ENCODE results near the gene FBXO9.

FBXO9 gene

GRCh38 chr6:53095716-53096115 is 30.5 kb downstream of the FBXO9 start:
- no peak for DNase-seq

- no peak for DNase-seq
Observed at GRCh38 chr6:53100561-53100960, 35.4 kb downstream of the FBXO9 start.

- DNase-seq = no peak
Observed at GRCh38 chr6:53101006-53101405, 35.8 kb downstream of the FBXO9 start.

- no peak for DNase-seq
Observed at GRCh38 chr6:53103993-53104675, 38.9 kb downstream of the FBXO9 start.

- DNase-seq = no peak
Observed at GRCh38 chr6:53104916-53105315, 39.7 kb downstream of the FBXO9 start.

GRCh38 chr6:53107091-53107490 is 41.9 kb downstream of the FBXO9 start:
- no peak for DNase-seq

- no peak for DNase-seq
Observed at GRCh38 chr6:53109612-53110011, 44.4 kb downstream of the FBXO9 start.

- DNase-seq = no peak
Observed at GRCh38 chr6:53111865-53112264, 46.7 kb downstream of the FBXO9 start.

GRCh38 chr6:53112404-53112803 is 47.2 kb downstream of the FBXO9 start:
- no peak for DNase-seq

GRCh38 chr6:53112871-53113270 is 47.7 kb downstream of the FBXO9 start:
- DNase-seq = no peak

GRCh38 chr6:53113742-53114141 is 48.5 kb downstream of the FBXO9 start:
- DNase-seq = no peak

- no peak for DNase-seq
Observed at GRCh38 chr6:53115113-53115512, 49.9 kb downstream of the FBXO9 start.

- DNase-seq = no peak
Observed at GRCh38 chr6:53115741-53116140, 50.5 kb downstream of the FBXO9 start.

- no peak for DNase-seq
Observed at GRCh38 chr6:53119349-53119748, 54.1 kb downstream of the FBXO9 start.

GRCh38 chr6:53119772-53120409 is 54.7 kb downstream of the FBXO9 start:
- DNase-seq = no peak

- no peak for DNase-seq
Observed at GRCh38 chr6:53124131-53124800, 59.1 kb downstream of the FBXO9 start.

- no peak for DNase-seq
Observed at GRCh38 chr6:53125276-53125675, 60.1 kb downstream of the FBXO9 start.

- no peak for DNase-seq
Observed at GRCh38 chr6:53128842-53129241, 63.6 kb downstream of the FBXO9 start.

GRCh38 chr6:53130569-53131290 is 65.5 kb downstream of the FBXO9 start:
- DNase-seq = no peak

GRCh38 chr6:53133961-53134360 is 68.8 kb downstream of the FBXO9 start:
- no peak for DNase-seq

GRCh38 chr6:53134601-53135235 is 69.5 kb downstream of the FBXO9 start:
- no peak for DNase-seq

- no peak for DNase-seq
Observed at GRCh38 chr6:53136000-53136609, 70.9 kb downstream of the FBXO9 start.

Data from activated effector memory CD4-positive, alpha-beta T cell treated with Interleukin-2 at 50 U/mL for 16 hours (primary cell).